WTC11 (cell line): Measurements from ENCODE around the gene LAMA3. TPM values are rescaled to one million over a fixed set of nuclear protein-coding genes. Genes with fewer than 3 reads are reported as not detected.

ENCODE experiments used
- ATAC-seq: fragments of 200-7000 bp; cut with Tn5 transposase; 2 replicates; pipeline ENCODE4 v1.10.0; 2021; ENCODE audit warnings: mild to moderate bottlenecking, moderate library complexity
- CTCF ChIA-PET: fragments of 300-600 bp; sonication (Branson Sonifier 250); formaldehyde crosslinking; loops from one replicate; lab custom pipeline; 2021; ENCODE audit warnings: antibody characterized with exemption; lab: Charles Lee
- POLR2A ChIA-PET: fragments of 350-600 bp; sonication (Branson Sonifier 250); formaldehyde crosslinking; loops from one replicate; lab custom pipeline; 2021; ENCODE audit warnings: antibody characterized with exemption; lab: Charles Lee
- DNase-seq: peaks from one replicate; pipeline ENCODE4 v3.0.0; 2021; ENCODE audit warnings: low spot score
- H3K27ac Mint-ChIP-seq: 2 replicates; pipeline ENCODE4 v1.8.0; 2021; ENCODE audit warnings: mixed read lengths
- H3K27me3 Mint-ChIP-seq: 2 replicates; pipeline ENCODE4 v1.8.0; 2021; ENCODE audit warnings: low read depth, mild to moderate bottlenecking, moderate library complexity, mixed read lengths
- H3K36me3 Mint-ChIP-seq: 2 replicates; pipeline ENCODE4 v1.8.0; 2021; ENCODE audit warnings: mixed read lengths
- H3K4me1 Mint-ChIP-seq: 2 replicates; pipeline ENCODE4 v1.8.0; 2022; ENCODE audit warnings: mixed read lengths
- H3K4me3 Mint-ChIP-seq: 2 replicates; pipeline ENCODE4 v1.8.0; 2021; ENCODE audit warnings: mild to moderate bottlenecking, moderate library complexity, mixed read lengths
- H3K9me3 Mint-ChIP-seq: 2 replicates; pipeline ENCODE4 v1.8.0; 2021; ENCODE audit warnings: mixed read lengths
- AFF4 ChIP-seq: sonication (generic); formaldehyde crosslinking; IDR thresholded peaks from 2 replicates; pipeline ENCODE4 v1.8.1; 2023; ENCODE audit warnings: mild to moderate bottlenecking, missing genetic modification reagents, borderline replicate concordance
- ATF1 ChIP-seq: sonication (generic); formaldehyde crosslinking; IDR thresholded peaks from 2 replicates; pipeline ENCODE4 v1.8.1; 2023; ENCODE audit warnings: mild to moderate bottlenecking, moderate library complexity, missing genetic modification reagents
- ATF3 ChIP-seq: sonication (generic); formaldehyde crosslinking; conservative IDR thresholded peaks from 2 replicates; pipeline ENCODE4 v1.8.1; 2022; ENCODE audit warnings: mild to moderate bottlenecking, missing genetic modification reagents
- CDX4 ChIP-seq: fragments of 250-450 bp; sonication (Bioruptor Pico); IDR thresholded peaks from 2 replicates; pipeline ENCODE4 v1.9.0; 2021; ENCODE audit warnings: moderate library complexity, mild to moderate bottlenecking, inconsistent platforms, borderline replicate concordance
- CREB1 ChIP-seq: sonication (generic); formaldehyde crosslinking; IDR thresholded peaks from 2 replicates; pipeline ENCODE4 v1.8.0; 2023; ENCODE audit warnings: mild to moderate bottlenecking, missing genetic modification reagents
- E2F5 ChIP-seq: sonication (generic); formaldehyde crosslinking; IDR thresholded peaks from 2 replicates; pipeline ENCODE4 v1.8.1; 2022; ENCODE audit warnings: mild to moderate bottlenecking, moderate library complexity, missing genetic modification reagents
- GTF2I ChIP-seq: fragments of 250-450 bp; sonication (Bioruptor Pico); conservative IDR thresholded peaks from 2 replicates; pipeline ENCODE4 v1.4.0; 2021; ENCODE audit warnings: mild to moderate bottlenecking
- MLX ChIP-seq: sonication (generic); formaldehyde crosslinking; IDR thresholded peaks from 2 replicates; pipeline ENCODE4 v1.8.1; 2023; ENCODE audit warnings: mild to moderate bottlenecking, missing genetic modification reagents, moderate library complexity
- NFATC4 ChIP-seq: fragments of 250-450 bp; sonication (Bioruptor Pico); IDR thresholded peaks from 2 replicates; pipeline ENCODE4 v1.9.0; 2021; ENCODE audit warnings: mild to moderate bottlenecking
- NFE2L1 ChIP-seq: sonication (generic); formaldehyde crosslinking; IDR thresholded peaks from 2 replicates; pipeline ENCODE4 v1.8.1; 2023; ENCODE audit warnings: missing genetic modification reagents
- NFYB ChIP-seq: sonication (generic); formaldehyde crosslinking; conservative IDR thresholded peaks from 2 replicates; pipeline ENCODE4 v1.8.0; 2022; ENCODE audit warnings: low read depth, missing genetic modification reagents
- NR2C2 ChIP-seq: sonication (generic); formaldehyde crosslinking; IDR thresholded peaks from 2 replicates; pipeline ENCODE4 v1.8.0; 2022; ENCODE audit warnings: mild to moderate bottlenecking, missing genetic modification reagents
- SMAD4 ChIP-seq: sonication (generic); formaldehyde crosslinking; IDR thresholded peaks from 2 replicates; pipeline ENCODE4 v1.8.0; 2022; ENCODE audit warnings: mild to moderate bottlenecking, missing genetic modification reagents
- SP1 ChIP-seq: sonication (generic); formaldehyde crosslinking; conservative IDR thresholded peaks from 2 replicates; pipeline ENCODE4 v1.8.1; 2022; ENCODE audit warnings: missing genetic modification reagents
- TP53 ChIP-seq: sonication (generic); formaldehyde crosslinking; IDR thresholded peaks from 2 replicates; pipeline ENCODE4 v1.8.1; 2023; ENCODE audit warnings: mild to moderate bottlenecking, missing genetic modification reagents
- ZBTB43 ChIP-seq: sonication (generic); formaldehyde crosslinking; IDR thresholded peaks from 2 replicates; pipeline ENCODE4 v1.8.1; 2023; ENCODE audit warnings: mild to moderate bottlenecking, missing genetic modification reagents
- ZNF121 ChIP-seq: sonication (generic); formaldehyde crosslinking; IDR thresholded peaks from 2 replicates; pipeline ENCODE4 v1.8.0; 2023; ENCODE audit warnings: missing genetic modification reagents
- ZNF281 ChIP-seq: sonication (generic); formaldehyde crosslinking; IDR thresholded peaks from 2 replicates; pipeline ENCODE4 v1.8.0; 2023; ENCODE audit warnings: mild to moderate bottlenecking, missing genetic modification reagents
- ZNF512 ChIP-seq: sonication (generic); formaldehyde crosslinking; IDR thresholded peaks from 2 replicates; pipeline ENCODE4 v1.8.1; 2022; ENCODE audit warnings: missing genetic modification reagents, borderline replicate concordance
- ZSCAN18 ChIP-seq: fragments of 250-450 bp; sonication (Bioruptor Pico); IDR thresholded peaks from 2 replicates; pipeline ENCODE4 v2.1.2; 2022; ENCODE audit warnings: mild to moderate bottlenecking, moderate library complexity
- total RNA-seq: library from RNA; stranded (reverse); gene quantifications from 3 replicates; pipeline ENCODE4 v1.2.3, GENCODE V29; 2021

The LAMA3 gene
- total RNA-seq, 1 experiment from 2014 or later, result 0.83 TPM

- no peak overlapping the region for H3K4me3 Mint-ChIP-seq
- TF ChIP-seq NFE2L1 (CRISPR knock-in tag), result no peak
- no peak for TF ChIP-seq CDX4 (CRISPR knock-in tag)
- no peak for TF ChIP-seq ZNF281 (CRISPR knock-in tag)
- TF ChIP-seq, all 79 proteins: peak for 0
- ChIA-PET POLR2A (no interaction called here), CTCF (interaction anchor here (2.1 kb wide), 1 partner anchor 17 kb away, joined by 15 read pairs; no protein-coding TSS in a partner anchor)
- H3K27me3 Mint-ChIP-seq, result no peaks in the 10 kb centered on the region
- no peak overlapping the region for H3K27ac Mint-ChIP-seq
- ATAC-seq (peak; percentile 68), DNase-seq (peak; percentile 20)
- peaks cover 8% of the 10 kb centered on the region for H3K4me1 Mint-ChIP-seq
- H3K36me3 Mint-ChIP-seq, result no peaks in the 10 kb centered on the region
- no peaks in the 10 kb centered on the region for H3K9me3 Mint-ChIP-seq
Observed at GRCh38 chr18:23900994-23901393, 211.7 kb downstream of the LAMA3 start.

GRCh38 chr18:23902396-23902795 lies 213.1 kb downstream of the LAMA3 start:
- ChIA-PET POLR2A (no interaction called here), CTCF (interaction anchor here (2.1 kb wide), 1 partner anchor 16 kb away, joined by 15 read pairs; no protein-coding TSS in a partner anchor)
- Mint-ChIP-seq H3K27ac (no peak overlapping the region), H3K36me3 (no peaks in the 10 kb centered on the region), H3K4me3 (no peak overlapping the region), H3K4me1 (peaks cover 8% of the 10 kb centered on the region), H3K27me3 (no peaks in the 10 kb centered on the region), H3K9me3 (no peaks in the 10 kb centered on the region)
- ATAC-seq (no peak), DNase-seq (no peak)
- no peak for TF ChIP-seq ATF3
- TF ChIP-seq NFATC4 (CRISPR knock-in tag), result no peak
- TF ChIP-seq ZSCAN18, result no peak
- no peak for TF ChIP-seq E2F5
- no peak for TF ChIP-seq TP53 (CRISPR knock-in tag)
- no peak for TF ChIP-seq ZNF512 (CRISPR knock-in tag)
- no peak for TF ChIP-seq ZBTB43 (CRISPR knock-in tag)
- no peak for TF ChIP-seq NFE2L1 (CRISPR knock-in tag)
- no peak for TF ChIP-seq SMAD4 (CRISPR knock-in tag)
- no peak for TF ChIP-seq SP1 (CRISPR knock-in tag)
- TF ChIP-seq AFF4, result no peak
- TF ChIP-seq NFYB (CRISPR knock-in tag), result no peak
- no peak for TF ChIP-seq ZNF121 (CRISPR knock-in tag)
- TF ChIP-seq GTF2I (CRISPR knock-in tag), result no peak
- TF ChIP-seq NR2C2 (CRISPR knock-in tag), result no peak
- no peak for TF ChIP-seq ATF1 (CRISPR knock-in tag)
- TF ChIP-seq MLX (CRISPR knock-in tag), result no peak
- no peak for TF ChIP-seq CREB1 (CRISPR knock-in tag)
